ENCODE data around the gene RNF25.

The RNF25 gene

DNA sequence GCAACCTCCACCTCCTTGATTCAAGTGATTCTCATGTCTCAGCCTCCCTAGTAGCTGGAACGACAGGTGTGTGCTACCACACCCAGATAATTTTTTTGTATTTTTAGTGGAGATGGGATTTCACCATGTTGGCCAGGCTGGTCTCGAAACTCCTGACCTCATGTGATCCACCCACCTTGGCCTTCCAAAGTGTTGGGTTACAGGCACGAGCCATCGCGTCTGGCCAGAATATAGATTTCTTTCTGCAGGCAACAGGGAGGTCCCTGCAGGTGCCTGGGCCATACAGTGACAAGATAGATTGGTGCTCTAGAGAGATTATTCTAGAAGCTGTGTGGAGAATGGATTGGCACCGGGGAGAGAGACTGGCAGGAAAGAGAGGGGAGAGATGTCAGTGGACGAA lies 50.8 kb downstream of the RNF25 start:
- no peak for DNase-seq

DNA sequence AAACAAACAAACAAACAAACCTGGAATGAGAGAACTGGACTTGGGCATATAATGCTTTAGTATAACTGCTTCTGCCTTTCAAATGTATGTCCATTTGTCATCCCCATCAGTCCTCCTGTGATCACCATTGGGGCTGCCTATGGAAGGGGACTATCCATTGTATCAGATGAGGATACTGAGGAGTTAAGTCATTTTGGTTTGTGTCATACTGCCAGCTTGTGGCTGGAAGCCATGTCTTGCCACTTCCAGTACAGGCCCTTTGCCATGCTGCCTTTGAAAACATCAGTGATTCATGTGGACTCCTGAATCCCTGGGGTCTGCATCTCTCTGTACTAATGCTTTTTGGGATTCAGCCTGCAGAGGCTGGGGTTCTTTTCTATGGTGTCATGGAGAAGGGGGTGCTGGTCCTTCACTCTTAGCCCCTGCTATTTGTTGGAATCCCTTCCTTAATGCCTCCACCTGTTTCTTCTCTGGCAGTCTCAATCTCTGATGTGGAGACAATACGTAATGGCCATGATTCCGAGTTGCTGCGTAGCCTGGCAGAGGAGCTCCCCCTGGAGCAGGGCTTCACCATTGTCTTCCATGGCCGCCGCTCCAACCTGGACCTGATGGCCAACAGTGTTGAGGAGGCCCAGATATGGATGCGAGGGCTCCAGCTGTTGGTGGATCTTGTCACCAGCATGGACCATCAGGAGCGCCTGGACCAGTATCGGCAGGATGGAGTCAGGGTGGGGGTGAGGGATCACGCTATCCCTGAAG lies 53.5 kb downstream of the RNF25 start:
- DNase-seq, result no peak

DNA sequence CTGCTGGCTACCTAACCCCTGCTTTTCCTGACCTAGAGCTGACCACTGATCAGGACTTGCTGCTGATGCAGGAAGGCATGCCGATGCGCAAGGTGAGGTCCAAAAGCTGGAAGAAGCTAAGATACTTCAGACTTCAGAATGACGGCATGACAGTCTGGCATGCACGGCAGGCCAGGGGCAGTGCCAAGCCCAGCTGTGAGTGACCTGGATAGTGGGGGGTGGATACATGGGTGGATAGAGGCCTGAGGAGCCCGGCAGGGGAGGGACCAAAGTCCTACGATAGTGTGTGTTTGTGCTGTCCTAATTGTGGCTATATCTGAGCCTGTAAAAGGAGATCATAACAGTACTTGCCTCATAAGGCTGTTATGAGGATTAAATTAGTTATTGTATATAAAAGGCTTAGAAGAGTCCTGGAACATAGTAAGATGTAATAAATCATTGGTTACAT lies 55.9 kb downstream of the RNF25 start:
- no peak for DNase-seq

Measured in left hindlimb (tissue), 1 donor.